Stimulated activated CD4-positive, alpha-beta T cell treated with anti-CD3 and anti-CD28 coated beads, Interleukin-12 subunit alpha, Interleukin-12 subunit beta, amount 100 ng/mL, for 24 hours (primary cell): ENCODE measurements around the gene OPA3.
A peak's percentile ranks its signal among the peaks of the same experiment; 100 is the strongest.
"Not testable (repeated sequence)": the region's sequence is repeated elsewhere in the genome, so short reads cannot be mapped to it uniquely, and the experiment has no call there.

Experiments used
- DNase-seq, 2 experiments: peaks; one replicate each; pipeline ENCODE4 v3.0.0-alpha.2; 2020; ENCODE audit warnings: low read depth in 2 of 2

OPA3 gene

GRCh38 chr19:45584332-45585157, at the start of gene OPA3:
Gene OPA3, minus strand, starts transcription at chr19:45584802. Its CDS starts 38 bp downstream, at chr19:45584764.
- peak; percentile 97 to 100 for DNase-seq

GRCh38 chr19:45632468-45633196, 48.0 kb upstream of the OPA3 start:
- peak in 1 of 2 experiments; percentile 49 for DNase-seq

GRCh38 chr19:45630463-45630862, 45.9 kb upstream of the OPA3 start:
- no peak for DNase-seq

GRCh38 chr19:45629704-45630103, 45.1 kb upstream of the OPA3 start:
- no peak for DNase-seq

- not testable (repeated sequence) for DNase-seq
Observed at GRCh38 chr19:45628219-45628618, 43.6 kb upstream of the OPA3 start.

GRCh38 chr19:45623984-45624383, 39.4 kb upstream of the OPA3 start:
- DNase-seq, result no peak

GRCh38 chr19:45621976-45622503, 37.4 kb upstream of the OPA3 start:
- DNase-seq, result no peak

- no peak for DNase-seq
Observed at GRCh38 chr19:45621389-45621788, 36.8 kb upstream of the OPA3 start.

- no peak for DNase-seq
Observed at GRCh38 chr19:45616704-45617017, 32.1 kb upstream of the OPA3 start.

GRCh38 chr19:45615795-45616703, 31.4 kb upstream of the OPA3 start:
- peak; percentile 65 to 83 for DNase-seq

GRCh38 chr19:45615056-45615455, 30.5 kb upstream of the OPA3 start:
- DNase-seq, result not testable (repeated sequence)

GRCh38 chr19:45613926-45614725, 29.5 kb upstream of the OPA3 start:
- peak in 1 of 2 experiments; percentile 43 for DNase-seq

- no peak for DNase-seq
Observed at GRCh38 chr19:45608948-45609347, 24.3 kb upstream of the OPA3 start.

GRCh38 chr19:45607071-45608029, 22.7 kb upstream of the OPA3 start:
- DNase-seq, result peak in 1 of 2 experiments; percentile 50

GRCh38 chr19:45601524-45602374, 17.1 kb upstream of the OPA3 start, which contains the start of gene GPR4:
Gene GPR4, minus strand, starts transcription at chr19:45602212. Its CDS starts 10,346 bp downstream, at chr19:45591866.
- no peak for DNase-seq

GRCh38 chr19:45601115-45601514, 16.5 kb upstream of the OPA3 start:
- no peak for DNase-seq

- no peak for DNase-seq
Observed at GRCh38 chr19:45600340-45600885, 15.8 kb upstream of the OPA3 start.

GRCh38 chr19:45599286-45599685, 14.7 kb upstream of the OPA3 start:
- DNase-seq, result no peak
